Panc1 (cell line): ENCODE results near the gene FKRP.

Source experiments
- POLR2AphosphoS5 ChIP-seq: IDR thresholded peaks from 2 replicates; pipeline ENCODE4 v1.6.1; 2012; ENCODE audit warnings: mild to moderate bottlenecking, low read depth, low read length, moderate library complexity
- SIN3A ChIP-seq: IDR thresholded peaks from 2 replicates; pipeline ENCODE4 v1.6.1; 2012; ENCODE audit warnings: low read depth, mild to moderate bottlenecking, low read length, moderate library complexity, borderline replicate concordance; ENCODE audit not compliant: insufficient read depth
- TF ChIP-seq, protein P1 (sequence below): fragments of 450-650 bp; IDR thresholded peaks from 2 replicates; pipeline ENCODE4 v1.5.1; 2017; ENCODE audit warnings: mild to moderate bottlenecking
- TF ChIP-seq, protein P2 (sequence below), 2 experiments: IDR thresholded peaks; 2 replicates each; pipeline ENCODE4 v1.6.1; 2011 to 2012; ENCODE audit warnings: low read depth in 2 of 2, control low read depth in 1 of 2, low read length in 1 of 2, mild to moderate bottlenecking in 1 of 2, moderate library complexity in 1 of 2; ENCODE audit not compliant: insufficient read depth in 1 of 2

DNA sequence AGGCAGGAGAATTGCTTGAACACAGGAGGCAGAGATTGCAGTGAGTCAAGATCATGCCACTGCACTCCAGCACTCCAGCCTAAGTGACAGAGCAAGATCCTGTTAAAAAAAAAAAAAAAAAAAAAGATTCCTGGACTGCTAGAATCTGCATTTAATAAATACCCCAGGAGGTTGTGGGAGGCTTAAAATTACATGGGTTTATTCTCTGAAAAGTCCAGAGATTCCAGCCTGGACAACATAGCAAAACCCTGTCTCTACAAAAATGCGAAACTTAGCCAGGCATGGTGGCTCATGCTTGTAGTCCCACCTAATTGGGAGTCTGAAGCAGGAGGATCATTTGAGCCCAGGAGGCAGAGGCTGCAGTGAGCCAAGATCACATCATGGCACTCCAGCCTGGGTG, 52.0 kb downstream of the FKRP start:
- TF ChIP-seq, protein P1, sequence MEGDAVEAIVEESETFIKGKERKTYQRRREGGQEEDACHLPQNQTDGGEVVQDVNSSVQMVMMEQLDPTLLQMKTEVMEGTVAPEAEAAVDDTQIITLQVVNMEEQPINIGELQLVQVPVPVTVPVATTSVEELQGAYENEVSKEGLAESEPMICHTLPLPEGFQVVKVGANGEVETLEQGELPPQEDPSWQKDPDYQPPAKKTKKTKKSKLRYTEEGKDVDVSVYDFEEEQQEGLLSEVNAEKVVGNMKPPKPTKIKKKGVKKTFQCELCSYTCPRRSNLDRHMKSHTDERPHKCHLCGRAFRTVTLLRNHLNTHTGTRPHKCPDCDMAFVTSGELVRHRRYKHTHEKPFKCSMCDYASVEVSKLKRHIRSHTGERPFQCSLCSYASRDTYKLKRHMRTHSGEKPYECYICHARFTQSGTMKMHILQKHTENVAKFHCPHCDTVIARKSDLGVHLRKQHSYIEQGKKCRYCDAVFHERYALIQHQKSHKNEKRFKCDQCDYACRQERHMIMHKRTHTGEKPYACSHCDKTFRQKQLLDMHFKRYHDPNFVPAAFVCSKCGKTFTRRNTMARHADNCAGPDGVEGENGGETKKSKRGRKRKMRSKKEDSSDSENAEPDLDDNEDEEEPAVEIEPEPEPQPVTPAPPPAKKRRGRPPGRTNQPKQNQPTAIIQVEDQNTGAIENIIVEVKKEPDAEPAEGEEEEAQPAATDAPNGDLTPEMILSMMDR: no peak
- TF ChIP-seq, protein P2, sequence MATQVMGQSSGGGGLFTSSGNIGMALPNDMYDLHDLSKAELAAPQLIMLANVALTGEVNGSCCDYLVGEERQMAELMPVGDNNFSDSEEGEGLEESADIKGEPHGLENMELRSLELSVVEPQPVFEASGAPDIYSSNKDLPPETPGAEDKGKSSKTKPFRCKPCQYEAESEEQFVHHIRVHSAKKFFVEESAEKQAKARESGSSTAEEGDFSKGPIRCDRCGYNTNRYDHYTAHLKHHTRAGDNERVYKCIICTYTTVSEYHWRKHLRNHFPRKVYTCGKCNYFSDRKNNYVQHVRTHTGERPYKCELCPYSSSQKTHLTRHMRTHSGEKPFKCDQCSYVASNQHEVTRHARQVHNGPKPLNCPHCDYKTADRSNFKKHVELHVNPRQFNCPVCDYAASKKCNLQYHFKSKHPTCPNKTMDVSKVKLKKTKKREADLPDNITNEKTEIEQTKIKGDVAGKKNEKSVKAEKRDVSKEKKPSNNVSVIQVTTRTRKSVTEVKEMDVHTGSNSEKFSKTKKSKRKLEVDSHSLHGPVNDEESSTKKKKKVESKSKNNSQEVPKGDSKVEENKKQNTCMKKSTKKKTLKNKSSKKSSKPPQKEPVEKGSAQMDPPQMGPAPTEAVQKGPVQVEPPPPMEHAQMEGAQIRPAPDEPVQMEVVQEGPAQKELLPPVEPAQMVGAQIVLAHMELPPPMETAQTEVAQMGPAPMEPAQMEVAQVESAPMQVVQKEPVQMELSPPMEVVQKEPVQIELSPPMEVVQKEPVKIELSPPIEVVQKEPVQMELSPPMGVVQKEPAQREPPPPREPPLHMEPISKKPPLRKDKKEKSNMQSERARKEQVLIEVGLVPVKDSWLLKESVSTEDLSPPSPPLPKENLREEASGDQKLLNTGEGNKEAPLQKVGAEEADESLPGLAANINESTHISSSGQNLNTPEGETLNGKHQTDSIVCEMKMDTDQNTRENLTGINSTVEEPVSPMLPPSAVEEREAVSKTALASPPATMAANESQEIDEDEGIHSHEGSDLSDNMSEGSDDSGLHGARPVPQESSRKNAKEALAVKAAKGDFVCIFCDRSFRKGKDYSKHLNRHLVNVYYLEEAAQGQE (IDR thresholded peaks at IDR 0.05; ENCODE audit: insufficient read depth in 1 of 2, low read depth in 2 of 2, low read length in 1 of 2): no peak
- TF ChIP-seq SIN3A (no peak), POLR2AphosphoS5 (no peak)
